ENCODE data around the gene TM7SF3.

Gene TM7SF3

DNA sequence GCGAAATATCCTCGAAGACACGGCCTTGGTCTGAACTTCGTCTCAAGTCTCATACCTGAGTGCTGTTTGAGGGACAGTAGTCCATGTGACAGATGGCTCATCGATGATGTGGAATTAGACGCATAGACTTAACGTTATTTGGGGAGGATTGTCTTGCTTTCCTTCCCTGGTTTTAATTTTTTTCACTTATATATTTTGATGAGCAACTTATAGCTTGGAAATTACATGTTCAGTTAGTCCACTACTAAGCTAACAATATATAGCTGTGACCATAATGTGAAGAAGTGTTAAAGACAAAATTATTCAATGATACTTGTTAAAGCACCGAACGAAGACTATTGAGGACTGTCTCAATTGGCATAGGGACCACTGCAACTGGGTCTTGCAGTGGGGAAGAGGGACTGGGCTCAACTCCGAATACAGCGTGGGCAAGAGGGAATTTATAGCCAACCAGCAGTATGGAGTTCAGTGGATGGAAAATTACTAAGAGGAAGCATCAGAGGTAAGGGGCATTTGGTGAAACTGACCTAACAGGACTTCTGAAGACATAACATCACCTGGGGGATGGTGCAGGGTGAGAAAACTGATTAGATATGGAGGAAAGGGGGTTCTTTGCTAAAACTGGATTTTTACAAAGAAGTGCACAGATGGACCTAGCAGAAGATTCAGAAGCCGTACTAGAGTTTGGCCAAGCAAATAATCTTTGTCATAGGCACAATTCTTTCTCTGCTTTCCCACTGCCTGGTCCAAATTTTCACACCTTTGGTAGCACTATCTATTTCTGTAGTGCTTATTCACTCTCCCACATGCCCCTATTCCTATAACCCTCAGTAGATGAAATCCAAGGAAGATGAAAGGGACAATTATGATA is 910 bp upstream of the TM7SF3 start:
- FAIRE-seq, result no peak

- FAIRE-seq, result no peak
These were observed 536 bp downstream of the TM7SF3 start for GRCh38 chr12:27013611-27014084.

- no peak for FAIRE-seq
These were observed 1.3 kb downstream of the TM7SF3 start for GRCh38 chr12:27012982-27013255.

DNA sequence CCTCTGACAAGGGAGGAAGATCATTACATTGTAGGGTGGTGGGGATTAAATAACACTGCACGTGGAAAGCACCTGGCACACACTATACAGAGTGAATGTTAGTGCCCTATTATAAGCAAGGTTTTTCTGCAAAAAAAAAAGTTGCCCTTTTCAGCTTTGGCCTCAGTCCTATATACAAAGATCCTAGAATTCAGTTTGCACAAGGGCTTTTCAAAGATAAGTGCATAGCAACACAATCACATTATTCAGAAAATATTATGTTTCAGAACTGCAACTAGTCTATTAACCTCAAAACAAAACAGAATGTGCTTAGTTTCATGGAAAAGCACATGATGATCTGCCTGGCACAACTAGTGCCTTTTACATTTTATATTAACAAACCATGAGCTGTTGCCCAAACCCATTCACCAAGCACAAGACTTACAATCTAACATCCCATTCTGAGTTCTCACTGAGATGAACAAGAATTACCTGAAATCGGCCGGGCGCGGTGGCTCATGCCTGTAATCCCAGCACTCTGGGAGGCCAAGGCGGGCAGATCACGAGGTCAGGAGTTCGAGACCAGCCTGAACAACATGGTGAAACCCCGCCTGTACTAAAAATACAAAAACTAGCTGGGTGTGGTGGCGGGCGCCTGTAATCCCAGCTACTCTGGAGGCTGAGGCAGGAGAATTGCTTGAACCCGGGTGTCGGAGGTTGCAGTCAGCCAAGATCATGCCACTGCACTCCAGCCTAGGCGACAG is 1.8 kb downstream of the TM7SF3 start:
- FAIRE-seq, result no peak

- FAIRE-seq, result no peak
These were observed 4.3 kb downstream of the TM7SF3 start for GRCh38 chr12:27009881-27010301.

DNA sequence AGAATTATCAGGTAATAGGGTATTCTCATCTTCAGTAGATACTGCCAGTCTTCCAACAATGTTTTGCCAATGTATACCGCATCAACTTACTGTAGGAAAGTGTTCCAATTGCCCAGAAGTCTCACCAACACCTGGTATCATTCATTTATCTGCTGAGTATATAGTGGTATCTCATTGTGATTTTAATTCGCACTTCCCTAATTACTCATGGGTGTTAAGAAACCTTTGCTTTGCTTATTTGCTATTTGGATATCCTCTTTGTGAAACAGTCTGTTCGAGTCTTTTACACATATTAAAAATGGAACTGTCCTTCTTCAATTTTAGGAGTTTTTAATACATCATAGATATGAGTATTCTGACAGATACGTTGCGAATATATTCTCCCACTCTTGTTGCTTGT is 6.1 kb downstream of the TM7SF3 start:
- FAIRE-seq, result no peak

GRCh38 chr12:27006797-27007467 is 7.3 kb downstream of the TM7SF3 start:
- no peak for FAIRE-seq

- no peak for FAIRE-seq
These were observed 8.7 kb downstream of the TM7SF3 start for GRCh38 chr12:27005495-27005894.

DNA sequence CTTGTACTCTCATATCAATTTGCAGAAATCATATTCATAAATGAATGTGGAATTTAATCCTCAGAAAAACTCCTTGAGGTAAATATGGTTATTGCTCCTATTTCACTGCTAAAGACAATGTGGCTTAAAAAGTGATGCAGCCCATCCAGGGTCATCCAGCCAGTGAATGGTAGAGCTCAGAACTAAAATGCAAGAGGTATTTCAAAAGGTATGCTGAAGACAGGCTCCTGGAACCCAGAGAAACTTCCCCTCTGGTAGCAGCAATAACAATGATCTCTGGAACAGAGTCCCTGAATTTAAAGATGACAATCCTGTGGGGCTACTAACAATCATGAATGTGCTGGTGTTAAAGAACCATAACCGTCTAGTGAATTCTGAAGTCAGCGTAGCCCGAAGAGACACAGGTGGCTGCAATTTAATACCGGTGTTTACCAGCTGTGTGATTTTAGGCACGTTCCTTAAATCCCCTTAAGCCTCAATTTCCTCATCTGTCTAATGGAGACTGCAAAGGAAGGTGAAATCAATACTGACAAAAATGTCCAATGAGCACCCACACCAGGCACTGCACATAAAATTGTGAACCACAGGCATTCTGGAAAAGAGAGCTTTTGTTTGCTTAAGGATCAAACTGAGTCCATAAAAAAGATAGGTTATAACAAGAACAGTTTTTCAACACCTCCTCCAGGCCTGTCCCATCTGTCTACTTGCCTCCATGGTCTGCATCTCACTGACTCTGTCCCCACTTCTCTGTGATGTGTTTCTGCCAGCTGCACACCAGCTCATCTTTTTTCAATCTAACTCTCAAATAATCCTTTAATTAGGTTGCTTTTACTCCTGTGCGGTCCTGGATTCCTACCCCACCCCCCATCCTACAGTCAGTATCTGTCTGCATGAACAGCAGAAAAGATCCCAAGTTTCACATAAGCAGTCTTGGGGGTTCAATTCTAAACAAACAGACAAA is 10.5 kb downstream of the TM7SF3 start:
- FAIRE-seq, result no peak

GRCh38 chr12:27002141-27002540 is 12.0 kb downstream of the TM7SF3 start:
- no peak for FAIRE-seq

- no peak for FAIRE-seq
These were observed 12.5 kb downstream of the TM7SF3 start for GRCh38 chr12:27001663-27002062.

- FAIRE-seq, result no peak
These were observed 13.2 kb downstream of the TM7SF3 start for GRCh38 chr12:27000961-27001360.

GRCh38 chr12:26997003-26997402 is 17.2 kb downstream of the TM7SF3 start:
- no peak for FAIRE-seq

GRCh38 chr12:26995706-26996105 is 18.5 kb downstream of the TM7SF3 start:
- FAIRE-seq, result no peak

- FAIRE-seq, result no peak
These were observed 20.1 kb downstream of the TM7SF3 start for GRCh38 chr12:26994109-26994508.

DNA sequence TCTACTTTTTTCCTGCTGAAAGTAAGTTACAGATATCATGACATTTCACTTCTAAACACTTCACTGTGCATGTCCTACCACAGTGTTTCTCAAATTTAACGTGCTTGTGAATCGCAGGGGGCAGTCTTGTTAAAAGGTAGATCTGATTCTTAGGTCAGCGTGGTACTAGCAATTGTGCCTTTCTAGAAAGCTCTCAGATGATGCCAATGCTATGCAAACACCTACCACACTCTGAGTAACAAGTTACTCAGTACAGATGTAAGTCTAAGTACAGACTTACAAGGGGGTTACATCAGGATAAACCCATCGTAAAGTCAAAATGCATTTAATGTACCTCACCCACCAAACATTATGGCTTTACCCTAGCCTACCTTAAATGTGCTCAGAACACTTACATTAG is 22.4 kb downstream of the TM7SF3 start:
- no peak for FAIRE-seq

- FAIRE-seq, result no peak
These were observed 24.3 kb downstream of the TM7SF3 start for GRCh38 chr12:26989873-26990272.

GRCh38 chr12:26988703-26989102 is 25.5 kb downstream of the TM7SF3 start:
- no peak for FAIRE-seq

DNA sequence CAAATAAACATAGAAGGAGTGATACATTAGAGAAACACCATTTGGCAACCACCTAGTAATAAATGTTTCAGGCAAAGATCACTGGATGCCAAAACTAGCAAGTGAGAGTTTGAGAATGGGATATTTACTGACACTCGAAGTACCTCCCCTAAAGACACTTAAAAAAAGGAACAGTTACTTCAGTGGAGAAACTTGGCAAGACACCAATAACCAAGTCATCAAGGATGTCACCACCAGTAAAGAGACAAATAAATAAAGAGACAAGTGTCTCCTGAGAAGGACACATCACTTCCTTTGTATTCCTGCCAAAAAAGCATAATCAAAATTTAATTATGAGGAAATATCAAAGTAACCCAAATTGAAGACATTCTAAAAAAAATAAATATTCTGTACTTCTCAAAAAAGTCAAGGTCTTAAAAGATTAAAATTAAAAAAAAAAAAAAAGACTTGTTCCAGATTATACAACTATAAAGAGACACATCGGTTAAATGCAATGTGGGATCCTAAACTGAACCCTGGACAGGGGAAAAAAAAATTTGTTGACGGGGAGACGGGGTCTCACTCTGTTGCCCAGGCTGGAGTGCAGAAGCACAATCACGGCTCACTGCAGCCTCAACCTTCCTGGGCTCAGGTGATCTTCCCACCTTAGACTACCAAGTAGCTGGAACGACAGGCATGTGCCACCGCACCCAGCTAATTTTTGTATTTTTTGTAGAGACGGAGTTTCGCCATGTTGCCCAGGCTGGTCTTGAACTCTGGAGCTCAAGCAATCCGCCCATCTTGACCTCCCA is 26.4 kb downstream of the TM7SF3 start:
- no peak for FAIRE-seq

DNA sequence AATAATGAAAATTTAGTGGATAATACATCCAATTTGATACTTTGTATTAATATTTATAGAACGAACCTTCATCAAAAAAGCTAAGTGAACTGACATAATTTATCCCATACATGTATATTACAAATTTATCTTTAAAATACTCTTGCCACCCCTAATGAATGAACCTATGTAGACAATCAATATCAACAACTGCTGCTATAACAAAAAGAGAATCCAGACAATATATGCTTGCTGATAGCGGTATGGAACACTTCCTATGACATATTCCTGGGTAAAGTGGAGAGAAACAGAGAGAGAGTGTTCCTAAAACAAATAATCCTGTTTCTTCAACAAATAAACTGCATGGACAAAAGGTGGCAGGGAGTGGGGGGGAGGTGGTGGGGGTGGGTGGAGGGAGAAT is 31.3 kb downstream of the TM7SF3 start:
- FAIRE-seq, result no peak

DNA sequence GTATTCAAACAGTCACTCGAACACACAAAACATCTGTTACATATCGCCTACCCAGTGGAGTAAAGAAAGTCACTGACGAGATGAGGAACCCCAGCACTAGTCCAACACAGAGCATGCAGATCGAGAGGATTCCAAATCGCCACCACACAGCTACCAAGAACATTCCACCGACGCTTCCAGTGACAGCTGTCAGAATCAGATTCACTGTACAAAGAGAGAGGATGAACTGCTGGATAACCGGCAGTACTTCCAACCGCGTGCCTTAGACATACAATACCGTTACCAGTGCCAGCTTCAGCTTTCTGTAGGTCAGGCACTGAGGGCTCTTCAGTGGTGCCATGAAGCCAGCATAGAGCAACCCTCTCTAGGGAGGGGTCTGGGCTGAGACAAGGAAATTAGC is 34.5 kb downstream of the TM7SF3 start:
- no peak for FAIRE-seq

- no peak for FAIRE-seq
These were observed 35.4 kb downstream of the TM7SF3 start for GRCh38 chr12:26978801-26979200.
